LNCaP clone FGC (cell line): ENCODE measurements around the gene SUSD3.

ENCODE experiments used
- DNase-seq: peaks from one replicate; pipeline ENCODE4 v3.0.0-alpha.2; 2011; ENCODE audit warnings: low read depth
- H3K4me3 ChIP-seq: 2 replicates; pipeline ENCODE4 v1.5.1; 2011; ENCODE audit warnings: mild to moderate bottlenecking, low read depth, low read length, control low read depth
- TF ChIP-seq, protein P1 (sequence below): IDR thresholded peaks from 2 replicates; pipeline ENCODE4 v1.5.1; 2012; ENCODE audit warnings: mild to moderate bottlenecking; ENCODE audit not compliant: control insufficient read depth, insufficient read depth; ENCODE audit errors: extremely low read depth

SUSD3 gene

DNA sequence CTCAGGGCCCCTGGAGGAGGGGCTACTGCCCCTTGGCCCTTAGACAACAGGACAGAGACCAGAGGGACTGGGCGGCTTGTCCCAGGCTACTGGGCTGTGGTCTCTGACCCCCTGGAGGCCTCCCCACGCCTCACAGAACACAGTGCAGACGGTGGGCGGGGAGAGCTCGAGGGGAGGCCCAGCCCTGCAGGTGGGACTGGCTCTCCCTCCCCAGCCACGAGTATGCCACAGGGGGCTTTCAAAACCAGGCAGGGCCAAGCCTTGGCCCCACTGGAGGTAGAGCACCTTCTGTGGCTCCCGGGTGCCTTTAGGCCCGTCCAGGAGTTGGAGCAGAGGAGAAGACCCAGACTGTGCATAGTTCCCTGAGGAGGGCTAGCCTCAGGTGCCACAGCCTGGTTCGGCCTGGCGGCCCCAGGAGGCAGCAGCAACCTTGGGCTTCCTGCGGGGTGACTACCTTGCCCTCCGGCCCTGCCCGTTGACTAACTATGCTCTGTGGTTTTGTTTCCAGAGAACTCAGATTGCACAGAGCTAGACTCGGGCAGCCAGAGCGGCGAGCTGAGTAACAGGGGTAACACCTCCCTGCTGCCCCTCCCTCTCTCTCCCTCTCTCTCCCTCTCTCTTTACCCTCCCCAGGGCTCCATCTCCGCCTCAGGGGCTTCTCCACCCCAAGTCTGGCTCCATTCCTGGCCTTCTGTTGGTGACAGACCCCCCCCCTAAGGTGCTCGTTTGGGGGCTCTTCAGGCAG lies 53.0 kb downstream of the SUSD3 start:
- no peak for DNase-seq
- TF ChIP-seq, protein P1, sequence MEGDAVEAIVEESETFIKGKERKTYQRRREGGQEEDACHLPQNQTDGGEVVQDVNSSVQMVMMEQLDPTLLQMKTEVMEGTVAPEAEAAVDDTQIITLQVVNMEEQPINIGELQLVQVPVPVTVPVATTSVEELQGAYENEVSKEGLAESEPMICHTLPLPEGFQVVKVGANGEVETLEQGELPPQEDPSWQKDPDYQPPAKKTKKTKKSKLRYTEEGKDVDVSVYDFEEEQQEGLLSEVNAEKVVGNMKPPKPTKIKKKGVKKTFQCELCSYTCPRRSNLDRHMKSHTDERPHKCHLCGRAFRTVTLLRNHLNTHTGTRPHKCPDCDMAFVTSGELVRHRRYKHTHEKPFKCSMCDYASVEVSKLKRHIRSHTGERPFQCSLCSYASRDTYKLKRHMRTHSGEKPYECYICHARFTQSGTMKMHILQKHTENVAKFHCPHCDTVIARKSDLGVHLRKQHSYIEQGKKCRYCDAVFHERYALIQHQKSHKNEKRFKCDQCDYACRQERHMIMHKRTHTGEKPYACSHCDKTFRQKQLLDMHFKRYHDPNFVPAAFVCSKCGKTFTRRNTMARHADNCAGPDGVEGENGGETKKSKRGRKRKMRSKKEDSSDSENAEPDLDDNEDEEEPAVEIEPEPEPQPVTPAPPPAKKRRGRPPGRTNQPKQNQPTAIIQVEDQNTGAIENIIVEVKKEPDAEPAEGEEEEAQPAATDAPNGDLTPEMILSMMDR, result no peak
- H3K4me3 ChIP-seq, result no peak overlapping the region

DNA sequence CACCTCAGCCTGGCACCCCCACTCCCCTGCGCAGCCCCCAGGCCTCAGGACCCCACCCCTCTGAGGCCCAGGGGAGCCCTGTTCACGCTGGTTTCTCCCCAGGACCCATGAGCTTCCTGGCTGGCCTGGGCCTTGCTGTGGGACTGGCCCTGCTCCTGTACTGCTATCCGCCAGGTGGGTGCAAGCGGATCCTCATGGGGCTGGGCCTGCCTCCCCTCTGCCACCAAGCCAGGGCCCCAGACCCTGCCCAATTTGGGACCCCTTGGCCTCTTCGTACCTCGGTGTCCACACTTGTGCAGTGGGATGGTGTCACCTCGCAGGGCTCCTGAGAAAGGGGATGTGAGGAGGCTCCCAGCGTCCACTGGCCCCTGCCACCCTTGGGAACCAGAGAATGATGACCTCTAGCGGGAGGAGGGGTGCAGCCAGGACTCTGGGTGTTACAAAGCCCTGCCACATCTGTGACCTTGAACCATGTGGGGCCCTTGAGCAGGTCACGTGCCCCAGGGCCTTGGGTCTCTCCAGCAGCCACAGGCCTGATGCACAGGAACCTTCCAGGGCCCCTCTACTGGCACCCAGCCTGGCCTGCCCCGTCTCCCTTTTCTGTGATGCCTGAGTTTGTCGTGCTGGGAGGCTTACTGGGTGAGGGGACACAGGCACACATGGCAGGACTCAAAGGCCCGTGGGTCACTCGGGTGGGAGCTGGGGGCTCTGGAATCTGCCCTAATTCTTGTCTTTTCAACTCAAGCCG lies 53.8 kb downstream of the SUSD3 start:
- no peak for DNase-seq
- no peak overlapping the region for H3K4me3 ChIP-seq
- TF ChIP-seq, protein P1, result no peak

DNA sequence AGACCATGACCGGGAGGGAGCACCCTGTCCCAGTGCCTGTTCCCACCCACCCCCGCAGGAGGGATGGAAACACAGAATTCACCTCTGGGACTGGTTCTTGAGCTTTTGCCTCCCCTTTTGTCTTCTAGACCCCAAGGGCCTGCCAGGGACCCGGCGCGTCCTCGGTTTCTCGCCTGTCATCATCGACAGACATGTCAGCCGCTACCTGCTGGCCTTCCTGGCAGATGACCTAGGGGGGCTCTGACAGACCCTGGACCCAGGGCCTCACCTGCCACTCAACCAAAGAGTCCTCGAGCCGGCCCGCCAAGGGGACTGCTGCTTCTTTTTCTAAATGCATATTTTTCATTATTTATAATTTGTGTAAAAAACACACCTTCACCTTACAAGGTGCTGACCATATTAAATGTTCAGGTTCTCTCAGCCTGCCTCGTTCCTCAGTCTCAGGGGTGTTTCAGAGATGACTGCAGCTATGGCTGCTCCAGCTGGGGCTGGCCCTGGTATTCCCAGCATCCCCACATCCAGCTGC lies 54.4 kb downstream of the SUSD3 start:
- TF ChIP-seq, protein P1, result no peak
- no peak for DNase-seq
- H3K4me3 ChIP-seq, result no peak overlapping the region

DNA sequence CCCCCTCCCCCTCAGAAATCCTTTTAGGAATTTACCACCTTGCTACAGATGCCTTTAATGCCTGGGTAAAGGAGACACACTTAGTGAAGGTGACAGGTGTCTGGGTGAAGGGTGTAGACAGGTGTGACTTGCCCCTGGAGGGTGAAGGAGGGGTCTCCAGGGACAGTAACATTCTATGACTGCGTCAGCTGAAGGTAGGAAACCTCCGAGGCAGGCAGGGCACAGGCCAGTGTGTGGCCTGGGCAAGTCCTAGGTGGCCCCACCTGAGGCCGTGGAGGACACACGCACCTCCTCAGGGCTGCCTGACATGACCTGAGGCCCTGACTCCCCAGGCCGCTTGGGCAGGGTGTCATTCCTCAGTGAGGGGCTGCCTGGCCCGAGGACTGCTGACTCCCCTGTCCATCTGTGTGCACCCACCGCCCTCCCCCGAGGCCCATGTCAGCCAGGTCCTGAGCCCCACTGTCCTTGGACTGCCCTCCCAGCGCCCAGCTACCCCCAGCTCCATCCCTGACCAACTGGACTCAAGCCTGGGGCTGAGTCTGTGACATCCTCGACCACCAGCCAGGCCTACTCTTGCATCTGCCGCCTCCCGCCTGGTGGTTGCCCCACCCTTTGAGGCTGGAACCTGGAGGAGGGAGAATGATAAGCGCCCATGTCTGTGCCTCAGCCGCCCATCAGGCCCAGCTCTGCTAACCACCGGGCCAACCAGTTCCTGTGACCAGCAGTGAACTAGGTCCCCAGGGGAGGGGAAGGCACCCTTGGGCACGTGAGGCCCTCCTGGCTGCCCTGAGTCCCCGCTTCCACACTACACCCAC lies 55.9 kb downstream of the SUSD3 start:
- H3K4me3 ChIP-seq, result no peak overlapping the region
- no peak for DNase-seq
- TF ChIP-seq, protein P1, result no peak

DNA sequence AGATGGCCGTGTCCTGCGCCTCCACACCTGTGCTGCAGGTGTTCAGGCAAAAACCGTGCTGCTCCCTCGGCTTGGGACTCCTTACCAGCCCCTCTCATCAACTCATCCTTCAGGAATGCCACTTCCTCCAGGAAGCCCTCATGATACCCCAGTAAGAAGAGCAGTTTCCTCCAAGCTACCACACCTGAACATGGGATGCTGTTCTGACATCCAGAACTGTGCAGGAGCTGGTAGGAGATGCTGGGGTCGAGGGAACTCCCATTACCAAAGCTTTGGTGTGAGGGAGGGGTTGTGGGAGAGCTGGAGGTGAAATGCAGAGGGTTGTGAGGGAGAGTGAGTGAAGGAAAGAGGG lies 56.5 kb downstream of the SUSD3 start:
- DNase-seq, result no peak
- TF ChIP-seq, protein P1, result no peak
- no peak overlapping the region for H3K4me3 ChIP-seq

DNA sequence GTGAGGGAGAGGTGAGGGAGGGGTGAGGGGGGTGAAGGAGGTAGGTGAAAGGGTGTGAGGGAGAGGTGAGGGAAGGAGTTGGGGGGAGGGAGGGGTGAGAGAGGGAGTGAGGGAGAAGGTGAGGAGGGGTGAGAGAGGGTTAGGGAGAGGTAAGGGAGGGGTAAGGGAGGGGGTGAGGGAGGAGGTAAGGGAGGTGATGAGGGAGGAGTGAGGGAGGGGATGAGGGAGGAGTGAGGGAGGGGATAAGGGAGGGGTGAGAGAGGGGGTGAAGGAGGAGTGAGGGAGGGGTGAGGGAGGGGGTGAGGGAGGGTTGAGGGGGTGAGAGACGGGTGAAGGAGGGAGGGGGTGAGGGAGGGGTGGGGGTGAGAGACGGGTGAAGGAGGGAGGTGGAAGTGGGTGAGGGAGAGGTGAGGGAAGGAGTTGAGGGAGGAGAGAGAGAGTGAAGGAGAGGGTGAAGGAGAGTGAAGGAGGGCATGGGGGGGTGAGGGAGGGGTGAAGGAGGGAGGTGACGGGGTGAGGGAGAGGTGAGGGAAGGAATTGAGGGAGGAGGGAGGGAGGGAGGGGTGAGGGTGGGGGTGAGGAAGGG lies 57.1 kb downstream of the SUSD3 start:
- H3K4me3 ChIP-seq, result no peak overlapping the region
- no peak for DNase-seq

More for the DNA sequence above, 57.1 kb downstream of the SUSD3 start:
- TF ChIP-seq, protein P1, result no peak
